Erythroblast (primary cell): ENCODE results near the gene SAE1.

ENCODE experiments used
- GATA1 ChIP-seq: IDR thresholded peaks from 2 replicates; pipeline ENCODE4 v1.6.1; 2011; ENCODE audit warnings: low read depth, mild to moderate bottlenecking, control low read depth, low read length, moderate library complexity
- POLR2A ChIP-seq: IDR thresholded peaks from 2 replicates; pipeline ENCODE4 v1.6.1; 2011; ENCODE audit warnings: mild to moderate bottlenecking, low read length

- TF ChIP-seq POLR2A: no peak
- no peak for TF ChIP-seq GATA1
These were observed 37.4 kb upstream of the SAE1 start for GRCh38 chr19:47093254-47093653.
